NCI-H748 (cell line): ENCODE results near the gene ZNF697.

Experiments used
- DNase-seq: peaks from one replicate; lab custom pipeline; 2025; ENCODE audit not compliant: unreplicated experiment; lab: John Stamatoyannopoulos, UW

The ZNF697 gene

GRCh38 chr1:119647734-119648619 lies at the start of gene ZNF697:
ZNF697 (minus strand) TSS chr1:119648266; CDS start chr1:119626100, 22,166 bp downstream.
- DNase-seq, result peak; percentile 93

DNA sequence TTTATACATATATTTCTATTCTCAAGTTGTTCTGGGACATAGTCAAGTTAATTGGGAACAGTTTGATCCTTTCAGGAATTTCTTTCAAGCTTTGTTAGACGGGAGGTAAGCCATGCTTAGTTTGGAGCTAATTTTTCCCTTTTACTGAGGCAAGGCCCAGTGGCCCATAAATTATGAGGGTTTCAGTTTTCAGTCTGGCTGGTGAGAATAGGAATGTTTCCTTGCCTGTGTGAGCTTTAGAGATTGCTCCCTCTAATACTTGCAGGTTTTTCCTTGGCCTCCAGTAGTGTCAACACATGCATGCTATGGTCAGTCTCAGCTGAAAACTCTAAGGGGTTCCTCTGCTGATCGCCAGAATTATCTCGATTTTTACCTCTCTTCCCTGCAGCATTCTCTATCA lies 49.5 kb upstream of the ZNF697 start:
- no peak for DNase-seq

- DNase-seq, result peak; percentile 63
Observed at GRCh38 chr1:119696863-119697262, 48.8 kb upstream of the ZNF697 start.

GRCh38 chr1:119689511-119689910 lies 41.4 kb upstream of the ZNF697 start:
- no peak for DNase-seq

DNA sequence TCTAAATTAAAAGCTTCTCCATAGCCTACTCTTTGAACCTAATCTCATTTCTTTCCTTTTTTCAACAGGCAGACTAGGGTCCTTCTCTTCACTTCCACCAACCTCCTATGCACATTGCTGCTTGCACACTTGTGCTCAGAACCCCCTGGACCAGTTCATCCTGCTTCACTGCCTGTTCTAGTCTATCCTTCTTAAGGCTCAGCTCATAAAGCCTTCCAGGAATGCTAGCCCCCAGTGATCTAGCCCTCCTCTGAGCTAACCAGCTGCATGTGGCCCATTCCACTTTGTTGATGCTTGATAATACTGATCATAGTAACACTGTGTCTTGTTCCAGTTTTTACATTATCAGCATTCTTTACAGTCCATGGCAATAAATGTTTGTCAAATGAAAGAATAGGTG lies 40.7 kb upstream of the ZNF697 start:
- no peak for DNase-seq

DNA sequence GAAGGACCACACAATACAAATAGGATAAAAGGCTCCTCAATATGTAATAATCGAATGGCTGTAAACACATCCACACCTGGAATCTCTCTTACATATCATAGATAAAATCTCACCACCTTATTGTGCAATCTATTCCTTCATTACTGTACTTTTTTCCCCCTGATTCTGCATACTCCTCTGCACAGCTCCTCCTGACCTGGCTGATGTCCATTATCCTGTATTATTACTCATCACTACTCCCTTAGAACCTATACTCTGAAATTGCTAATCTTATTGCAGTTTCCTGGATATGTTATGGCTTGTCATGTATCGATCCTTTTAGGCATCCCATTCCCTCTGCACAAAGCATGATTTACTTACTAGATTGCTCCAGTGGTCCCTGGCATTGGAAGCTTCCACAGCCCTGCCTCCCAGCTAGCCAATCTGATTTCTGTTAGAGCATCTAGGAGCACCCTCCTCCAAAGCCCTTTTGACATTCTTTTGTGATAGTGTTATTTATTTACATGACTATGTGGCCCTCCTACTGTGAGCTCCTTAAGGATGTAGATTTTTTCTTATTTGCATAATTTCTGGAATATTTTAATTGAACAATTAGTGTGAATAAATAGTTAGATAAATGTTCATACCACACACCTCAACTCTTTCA lies 39.5 kb upstream of the ZNF697 start:
- no peak for DNase-seq

DNA sequence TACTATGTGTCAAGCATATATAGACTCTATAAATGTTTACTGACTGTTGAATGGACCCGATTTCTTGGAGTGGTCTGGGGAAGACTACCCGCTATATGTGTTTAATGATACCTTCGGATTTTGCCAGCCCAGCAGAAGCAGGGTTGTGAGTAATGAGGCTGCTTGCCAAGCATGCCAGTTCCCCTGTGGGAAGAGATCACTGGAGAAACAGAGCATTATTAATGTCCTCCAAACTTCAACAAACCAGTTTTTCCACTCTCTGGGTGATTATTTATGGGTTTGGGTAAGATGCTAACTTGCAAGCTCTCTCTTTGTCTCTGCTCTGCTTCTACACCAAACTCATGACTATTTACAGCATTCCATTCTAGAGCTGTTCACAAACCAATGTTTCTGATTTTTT lies 38.6 kb upstream of the ZNF697 start:
- DNase-seq, result peak; percentile 78

DNA sequence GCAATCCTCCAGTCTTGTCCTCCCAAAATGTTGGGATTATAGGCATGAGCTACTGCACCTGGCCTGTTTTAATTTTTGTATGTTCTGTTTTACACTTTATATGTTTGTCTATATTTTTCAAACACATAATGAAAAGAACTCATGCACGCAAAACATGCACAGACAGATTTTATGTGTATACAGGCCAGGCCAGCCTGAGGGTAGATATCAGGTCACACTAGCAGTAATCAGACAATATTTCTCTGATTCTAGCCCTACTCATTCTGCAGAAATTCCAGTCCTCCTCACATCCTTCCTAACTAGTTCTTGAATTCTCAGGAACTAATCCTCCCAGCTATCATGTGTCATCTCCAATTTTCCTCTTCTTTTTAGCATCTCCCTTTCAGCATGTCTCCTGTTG lies 35.8 kb upstream of the ZNF697 start:
- DNase-seq, result no peak

GRCh38 chr1:119682141-119682540 lies 34.1 kb upstream of the ZNF697 start:
- DNase-seq, result no peak

GRCh38 chr1:119681560-119681959 lies 33.5 kb upstream of the ZNF697 start:
- DNase-seq, result no peak

GRCh38 chr1:119680723-119681122 lies 32.7 kb upstream of the ZNF697 start:
- DNase-seq, result no peak

DNA sequence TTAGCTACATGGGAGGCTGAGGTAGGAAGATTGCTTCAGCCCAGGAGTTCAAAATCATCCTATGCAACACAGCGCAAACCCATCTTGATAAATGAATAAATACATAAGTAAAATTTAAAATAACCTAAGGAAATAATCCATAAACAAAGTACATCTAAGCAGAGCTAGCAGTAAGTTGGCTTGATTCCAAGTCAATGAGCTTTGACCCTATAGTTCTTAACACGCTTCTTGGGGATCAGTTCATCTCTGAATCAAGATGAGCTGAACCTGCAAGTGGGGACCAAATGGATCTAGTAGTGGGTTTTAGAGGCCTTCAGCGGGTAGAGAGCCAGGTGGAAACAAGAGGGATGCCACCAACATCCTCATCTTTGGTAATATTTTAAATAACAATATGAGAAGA lies 32.1 kb upstream of the ZNF697 start:
- DNase-seq, result no peak

GRCh38 chr1:119679223-119679622 lies 31.2 kb upstream of the ZNF697 start:
- DNase-seq, result peak; percentile 41

GRCh38 chr1:119676571-119677206 lies 28.6 kb upstream of the ZNF697 start:
- DNase-seq, result peak; percentile 7

- peak; percentile 80 for DNase-seq
Observed at GRCh38 chr1:119675349-119676345, 27.6 kb upstream of the ZNF697 start.

DNA sequence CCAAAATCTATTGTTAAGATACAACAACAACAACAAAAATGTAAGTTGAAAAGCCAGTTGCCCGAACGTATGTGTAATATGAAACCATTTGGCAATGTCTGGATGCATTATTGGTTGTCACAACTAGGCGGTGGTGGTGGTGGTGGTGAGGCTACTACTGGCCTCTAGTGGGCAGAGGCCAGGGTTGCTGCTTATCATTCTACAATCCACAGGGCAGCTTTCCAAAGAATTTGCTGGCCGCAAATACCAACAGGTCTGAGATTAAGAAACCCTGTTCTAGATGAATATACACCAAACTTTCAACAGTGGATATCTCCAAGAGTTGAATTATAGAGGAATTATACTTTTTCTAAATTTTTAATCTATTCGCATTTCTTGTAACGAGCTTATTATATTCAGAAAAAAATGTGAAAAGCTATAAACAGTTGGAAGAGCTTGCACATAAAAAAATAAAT lies 26.8 kb upstream of the ZNF697 start:
- DNase-seq, result no peak

- DNase-seq, result no peak
Observed at GRCh38 chr1:119674111-119674526, 26.1 kb upstream of the ZNF697 start.

DNA sequence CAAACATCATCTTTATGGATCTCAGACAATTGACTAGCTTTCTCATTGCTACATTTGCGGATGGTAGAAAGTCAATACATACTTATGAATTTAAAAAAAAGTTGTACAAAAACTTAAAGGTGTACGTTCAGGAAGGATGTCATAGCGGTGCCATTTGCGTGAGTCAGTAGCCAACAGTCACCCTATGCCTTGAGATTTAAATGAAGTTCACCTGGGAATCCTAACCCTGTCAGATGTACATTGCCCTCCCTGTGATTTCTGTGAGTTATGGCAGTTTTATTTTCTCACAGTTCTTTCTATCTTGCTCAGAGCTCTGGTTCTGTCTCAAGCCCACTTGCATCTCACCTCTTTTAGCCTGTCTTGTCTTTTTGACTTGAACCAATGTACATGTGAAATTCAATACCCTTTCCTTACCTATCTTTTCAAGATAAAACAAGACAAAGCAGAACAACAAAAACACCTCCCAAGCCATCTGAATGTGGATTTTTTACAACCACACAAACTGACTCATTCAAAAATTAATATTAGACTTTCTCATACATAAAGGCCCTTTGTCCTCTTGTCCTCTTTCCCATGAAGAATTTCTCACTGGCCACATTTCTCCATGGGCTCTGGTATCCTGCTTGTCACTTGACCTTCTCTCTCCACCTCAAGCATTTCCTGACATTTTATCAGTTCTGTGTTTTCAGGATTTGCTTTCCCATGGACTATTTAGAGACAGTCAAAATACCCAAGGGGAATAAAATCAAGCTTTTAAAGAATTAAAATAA lies 25.3 kb upstream of the ZNF697 start:
- no peak for DNase-seq

DNA sequence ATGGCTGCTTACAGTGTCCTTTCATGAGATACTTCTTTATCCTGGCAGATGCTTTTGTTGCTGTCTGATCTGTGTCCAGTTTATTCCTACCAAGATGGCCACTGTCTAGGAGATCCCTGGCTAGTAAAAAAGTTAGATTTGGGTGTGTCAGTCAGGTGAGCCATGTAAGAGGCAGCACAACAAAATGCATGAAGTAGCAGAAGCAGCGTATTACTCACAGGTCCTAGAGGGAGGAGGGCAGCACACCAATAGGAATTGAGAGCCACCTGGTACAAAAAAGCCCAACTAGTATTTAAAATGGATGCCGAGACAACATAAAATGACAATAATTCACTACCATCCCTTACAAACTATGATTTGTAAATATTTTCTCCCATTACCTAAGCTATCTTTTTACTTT lies 22.8 kb upstream of the ZNF697 start:
- no peak for DNase-seq

- DNase-seq, result no peak
Observed at GRCh38 chr1:119667173-119667572, 19.1 kb upstream of the ZNF697 start.
